NCI-H128 (cell line): ENCODE data around the gene HDAC6.
"Not testable (repeated sequence)": the region's sequence is repeated elsewhere in the genome, so short reads cannot be mapped to it uniquely, and the experiment has no call there.

Experiments used
- DNase-seq: peaks from one replicate; lab custom pipeline; 2025; ENCODE audit not compliant: unreplicated experiment; lab: John Stamatoyannopoulos, UW

The HDAC6 gene

GRCh38 chrX:48823053-48823452 is 21.2 kb downstream of the HDAC6 start:
- no peak for DNase-seq

GRCh38 chrX:48824066-48824465 is 22.2 kb downstream of the HDAC6 start:
- DNase-seq = no peak

- no peak for DNase-seq
These were observed 24.4 kb downstream of the HDAC6 start, which contains the start of gene ERAS for GRCh38 chrX:48826135-48826875. ERAS (plus strand) TSS chrX:48826513; CDS start chrX:48829124, 2,611 bp downstream.

GRCh38 chrX:48826876-48827653 is 25.2 kb downstream of the HDAC6 start:
- DNase-seq = no peak

GRCh38 chrX:48827654-48827968 is 25.7 kb downstream of the HDAC6 start:
- no peak for DNase-seq

- DNase-seq = no peak
These were observed 27.3 kb downstream of the HDAC6 start for GRCh38 chrX:48829016-48829735.

- DNase-seq = no peak
These were observed 29.5 kb downstream of the HDAC6 start for GRCh38 chrX:48831136-48831908.

GRCh38 chrX:48831909-48832291 is 30.0 kb downstream of the HDAC6 start:
- no peak for DNase-seq

- DNase-seq = no peak
These were observed 31.8 kb downstream of the HDAC6 start for GRCh38 chrX:48833542-48834138.

- no peak for DNase-seq
These were observed 32.5 kb downstream of the HDAC6 start for GRCh38 chrX:48834383-48834709.

- DNase-seq = peak; percentile 77
These were observed 33.9 kb downstream of the HDAC6 start, which contains the start of gene PCSK1N for GRCh38 chrX:48835524-48836329. PCSK1N (minus strand) TSS chrX:48835610; CDS start chrX:48835532, 78 bp downstream.

GRCh38 chrX:48839686-48840085 is 37.8 kb downstream of the HDAC6 start:
- DNase-seq = no peak

GRCh38 chrX:48848847-48849246 is 47.0 kb downstream of the HDAC6 start:
- DNase-seq = no peak

- DNase-seq = no peak
These were observed 51.0 kb downstream of the HDAC6 start for GRCh38 chrX:48852857-48853256.

GRCh38 chrX:48853494-48853893 is 51.6 kb downstream of the HDAC6 start:
- DNase-seq = not testable (repeated sequence)

- DNase-seq = not testable (repeated sequence)
These were observed 52.4 kb downstream of the HDAC6 start for GRCh38 chrX:48854121-48854804.

- DNase-seq = no peak
These were observed 53.0 kb downstream of the HDAC6 start for GRCh38 chrX:48854898-48855297.

- no peak for DNase-seq
These were observed 62.3 kb downstream of the HDAC6 start for GRCh38 chrX:48864210-48864609.

GRCh38 chrX:48872017-48872416 is 70.2 kb downstream of the HDAC6 start:
- not testable (repeated sequence) for DNase-seq
